Measurements from ENCODE around the gene ITGB2. TPM values are rescaled to one million over a fixed set of nuclear protein-coding genes. Genes with fewer than 3 reads are reported as not detected.

The ITGB2 gene
- total RNA-seq, 1 experiment from 2014 or later: 6.0 TPM

DNA sequence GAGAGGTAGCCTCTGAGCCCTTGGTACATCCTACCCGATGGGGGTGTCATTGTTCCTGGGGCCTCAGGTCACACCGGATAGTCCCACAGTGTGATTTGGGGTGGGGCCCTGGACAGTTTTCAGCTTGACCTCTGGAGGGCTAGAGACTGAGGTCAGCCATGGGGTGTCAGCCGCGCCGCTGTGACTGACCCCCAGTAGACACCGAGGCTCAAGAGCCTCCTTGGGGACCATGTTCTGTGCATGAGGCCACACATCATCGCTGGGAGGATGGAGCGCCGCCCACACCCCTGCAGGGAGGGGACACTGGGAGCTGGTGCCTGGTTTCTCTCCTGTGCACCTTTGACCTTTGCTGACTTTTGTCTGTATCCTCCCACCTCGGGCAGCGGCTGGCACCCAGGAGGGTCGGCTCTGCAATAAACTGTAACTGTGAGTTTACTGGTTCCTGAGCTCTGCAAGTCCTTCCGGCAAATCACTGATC is 22.6 kb downstream of the ITGB2 start:
- DNase-seq: no peak
- Histone ChIP-seq H3K9me3 (ENCODE audit: insufficient read depth, low read depth) (no peaks in the 10 kb centered on the region), H2AFZ (no peak overlapping the region), H3K36me3 (ENCODE audit: low read depth) (no peaks in the 10 kb centered on the region), H3K27me3 (ENCODE audit: insufficient read depth, low read depth) (no peaks in the 10 kb centered on the region), H3K9me2 (ENCODE audit: insufficient read depth) (no peaks in the 10 kb centered on the region), H3K4me2 (no peak overlapping the region), H3K79me2 (ENCODE audit: low read depth) (no peaks in the 10 kb centered on the region), H3K4me1 (replicated peaks; ENCODE audit: insufficient read depth) (no peaks in the 10 kb centered on the region), H3K27ac (no peak overlapping the region), H3K4me3 (no peak overlapping the region), H3F3A (ENCODE audit: insufficient read depth, low read depth) (peaks cover 10% of the 10 kb centered on the region), H4K20me1 (ENCODE audit: insufficient read depth) (no peaks in the 10 kb centered on the region)
- CTCF ChIA-PET: no interaction called here
- no peak for TF ChIP-seq EZH2 (IDR thresholded peaks at IDR 0.05; ENCODE audit: low read depth)
- TF ChIP-seq, protein P1, sequence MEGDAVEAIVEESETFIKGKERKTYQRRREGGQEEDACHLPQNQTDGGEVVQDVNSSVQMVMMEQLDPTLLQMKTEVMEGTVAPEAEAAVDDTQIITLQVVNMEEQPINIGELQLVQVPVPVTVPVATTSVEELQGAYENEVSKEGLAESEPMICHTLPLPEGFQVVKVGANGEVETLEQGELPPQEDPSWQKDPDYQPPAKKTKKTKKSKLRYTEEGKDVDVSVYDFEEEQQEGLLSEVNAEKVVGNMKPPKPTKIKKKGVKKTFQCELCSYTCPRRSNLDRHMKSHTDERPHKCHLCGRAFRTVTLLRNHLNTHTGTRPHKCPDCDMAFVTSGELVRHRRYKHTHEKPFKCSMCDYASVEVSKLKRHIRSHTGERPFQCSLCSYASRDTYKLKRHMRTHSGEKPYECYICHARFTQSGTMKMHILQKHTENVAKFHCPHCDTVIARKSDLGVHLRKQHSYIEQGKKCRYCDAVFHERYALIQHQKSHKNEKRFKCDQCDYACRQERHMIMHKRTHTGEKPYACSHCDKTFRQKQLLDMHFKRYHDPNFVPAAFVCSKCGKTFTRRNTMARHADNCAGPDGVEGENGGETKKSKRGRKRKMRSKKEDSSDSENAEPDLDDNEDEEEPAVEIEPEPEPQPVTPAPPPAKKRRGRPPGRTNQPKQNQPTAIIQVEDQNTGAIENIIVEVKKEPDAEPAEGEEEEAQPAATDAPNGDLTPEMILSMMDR (conservative IDR thresholded peaks at IDR 0.05): no peak
- intact Hi-C loops (cut with micrococcal nuclease; ENCODE audit: unreplicated experiment): no loop called here
- POLR2A ChIA-PET (ENCODE audit: unreplicated experiment): no interaction called here
- BruUV-seq (replicated peaks): no TSS peak

DNA sequence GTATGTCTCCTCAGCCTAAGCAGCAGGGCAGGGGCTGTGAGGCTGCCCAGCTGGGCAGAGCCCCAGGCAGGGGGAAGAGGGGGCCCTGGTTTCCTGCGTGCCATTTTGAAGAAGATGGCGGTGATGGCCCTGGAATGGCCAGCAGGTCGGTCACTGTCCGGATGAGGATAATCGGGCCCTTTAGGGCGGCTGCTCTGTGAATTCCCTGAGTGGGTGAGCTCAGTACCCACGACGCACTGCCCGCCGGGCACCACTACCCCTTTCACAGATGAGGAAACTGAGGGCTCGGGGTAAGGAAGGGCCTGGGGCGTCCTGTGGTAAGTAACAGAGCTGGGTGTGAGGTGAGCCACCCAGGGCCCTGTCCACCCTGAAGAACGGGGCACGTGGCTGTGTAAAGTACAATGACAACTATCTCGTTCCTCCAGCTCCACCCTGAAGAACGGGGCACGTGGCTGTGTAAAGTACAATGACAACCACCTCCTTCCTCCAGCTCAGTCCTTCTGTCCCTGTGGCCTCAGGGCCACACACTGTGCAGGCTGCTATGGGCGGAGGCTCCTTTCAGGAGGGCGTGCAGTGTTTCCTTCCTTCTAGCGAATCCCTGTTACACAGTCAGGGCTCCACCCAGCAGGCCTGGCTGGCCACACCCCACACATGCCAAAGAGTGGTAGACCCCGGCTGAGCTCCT is 23.2 kb downstream of the ITGB2 start:
- H3K36me3 ChIP-seq (ENCODE audit: low read depth): no peaks in the 10 kb centered on the region
- no peaks in the 10 kb centered on the region for H3K4me1 ChIP-seq (replicated peaks; ENCODE audit: insufficient read depth)
- POLR2A ChIA-PET (ENCODE audit: unreplicated experiment): no interaction called here
- CTCF ChIA-PET: no interaction called here
- H2AFZ ChIP-seq: no peak overlapping the region
- DNase-seq: no peak
- intact Hi-C loops (cut with micrococcal nuclease; ENCODE audit: unreplicated experiment): no loop called here
- H3K9me3 ChIP-seq (ENCODE audit: insufficient read depth, low read depth): no peaks in the 10 kb centered on the region
- no peaks in the 10 kb centered on the region for H4K20me1 ChIP-seq (ENCODE audit: insufficient read depth)
- no peak overlapping the region for H3K27ac ChIP-seq
- no TSS peak for BruUV-seq (replicated peaks)
- no peak overlapping the region for H3K4me3 ChIP-seq
- no peak for TF ChIP-seq EZH2 (IDR thresholded peaks at IDR 0.05; ENCODE audit: low read depth)
- TF ChIP-seq, protein P1 (conservative IDR thresholded peaks at IDR 0.05): no peak
- peaks cover 10% of the 10 kb centered on the region for H3F3A ChIP-seq (ENCODE audit: insufficient read depth, low read depth)
- no peak overlapping the region for H3K4me2 ChIP-seq
- H3K79me2 ChIP-seq (ENCODE audit: low read depth): no peaks in the 10 kb centered on the region
- no peaks in the 10 kb centered on the region for H3K27me3 ChIP-seq (ENCODE audit: insufficient read depth, low read depth)
- H3K9me2 ChIP-seq (ENCODE audit: insufficient read depth): no peaks in the 10 kb centered on the region

DNA sequence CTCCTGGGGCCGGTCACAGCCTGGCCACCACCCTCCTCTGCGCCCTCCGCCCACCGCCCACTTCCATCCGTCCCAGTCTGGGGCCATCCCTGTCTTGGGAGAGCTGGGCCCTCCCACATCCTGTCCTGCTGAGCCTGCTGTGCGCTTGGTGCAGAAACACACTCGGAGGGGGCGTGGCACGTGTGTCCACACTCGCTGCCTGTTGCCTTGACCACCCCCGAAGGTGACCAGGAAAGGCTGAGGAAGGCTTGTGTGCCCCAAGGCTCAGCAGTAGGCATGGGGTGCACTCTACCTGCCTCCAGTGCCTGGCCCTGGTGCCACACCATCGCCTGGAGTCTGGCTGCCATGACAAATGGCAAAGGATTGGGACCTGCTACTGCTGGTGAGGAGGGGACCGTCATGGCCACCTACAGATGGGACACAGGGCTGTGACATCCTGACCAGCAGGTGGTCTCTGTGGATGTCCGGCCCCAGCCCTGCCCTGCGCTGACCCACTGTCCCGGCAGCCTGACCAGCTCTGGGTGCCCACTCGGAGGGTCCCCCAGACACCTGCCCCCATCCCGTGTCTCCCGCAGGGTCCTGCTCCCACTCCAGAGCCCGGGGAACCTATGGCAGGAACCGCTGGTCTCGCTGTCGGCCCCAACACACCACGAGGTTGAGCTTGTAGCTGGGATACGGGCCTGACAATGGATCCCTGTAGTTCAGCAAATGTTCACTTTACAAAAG is 24.0 kb downstream of the ITGB2 start:
- ChIA-PET CTCF (no interaction called here), POLR2A (ENCODE audit: unreplicated experiment) (no interaction called here)
- H3K4me2 ChIP-seq: no peak overlapping the region
- H3F3A ChIP-seq (ENCODE audit: insufficient read depth, low read depth): peaks cover 5% of the 10 kb centered on the region
- H3K4me1 ChIP-seq (replicated peaks; ENCODE audit: insufficient read depth): no peaks in the 10 kb centered on the region
- no TSS peak for BruUV-seq (replicated peaks)
- no peaks in the 10 kb centered on the region for H3K9me3 ChIP-seq (ENCODE audit: insufficient read depth, low read depth)
- H3K79me2 ChIP-seq (ENCODE audit: low read depth): no peaks in the 10 kb centered on the region
- DNase-seq: no peak
- no peak overlapping the region for H3K4me3 ChIP-seq
- H3K36me3 ChIP-seq (ENCODE audit: low read depth): no peaks in the 10 kb centered on the region
- intact Hi-C loops (cut with micrococcal nuclease; ENCODE audit: unreplicated experiment): no loop called here
- no peak overlapping the region for H3K27ac ChIP-seq
- H3K9me2 ChIP-seq (ENCODE audit: insufficient read depth): no peaks in the 10 kb centered on the region
- H2AFZ ChIP-seq: no peak overlapping the region
- no peaks in the 10 kb centered on the region for H4K20me1 ChIP-seq (ENCODE audit: insufficient read depth)
- TF ChIP-seq, protein P1 (conservative IDR thresholded peaks at IDR 0.05): no peak
- no peak for TF ChIP-seq EZH2 (IDR thresholded peaks at IDR 0.05; ENCODE audit: low read depth)
- H3K27me3 ChIP-seq (ENCODE audit: insufficient read depth, low read depth): no peaks in the 10 kb centered on the region
